ENCODE data around the gene BNC1.
"Not testable (repeated sequence)": the region's sequence is repeated elsewhere in the genome, so short reads cannot be mapped to it uniquely, and the experiment has no call there.

The BNC1 gene

GRCh38 chr15:83250781-83251180, 33.7 kb downstream of the BNC1 start:
- no peak for DNase-seq (ENCODE audit: low read depth in 2 of 3, low spot score in 2 of 3)

GRCh38 chr15:83249030-83249343, 35.5 kb downstream of the BNC1 start:
- DNase-seq (ENCODE audit: low read depth in 2 of 3, low spot score in 2 of 3) = no peak

GRCh38 chr15:83248151-83249029, 36.1 kb downstream of the BNC1 start:
- DNase-seq (ENCODE audit: low read depth in 2 of 3, low spot score in 2 of 3) = peak in 1 of 3 experiments; percentile 8

- DNase-seq (ENCODE audit: low read depth in 2 of 3, low spot score in 2 of 3) = no peak
Measured at GRCh38 chr15:83243634-83244033, 40.8 kb downstream of the BNC1 start.

GRCh38 chr15:83230242-83230641, 54.2 kb downstream of the BNC1 start:
- DNase-seq (ENCODE audit: low read depth in 2 of 3, low spot score in 2 of 3) = no peak

- DNase-seq (ENCODE audit: low read depth in 2 of 3, low spot score in 2 of 3) = no peak
Measured at GRCh38 chr15:83225449-83225848, 59.0 kb downstream of the BNC1 start.

GRCh38 chr15:83221781-83222180, 62.7 kb downstream of the BNC1 start:
- not testable (repeated sequence) for DNase-seq (ENCODE audit: low read depth in 2 of 3, low spot score in 2 of 3)

- no peak for DNase-seq (ENCODE audit: low read depth in 2 of 3, low spot score in 2 of 3)
Measured at GRCh38 chr15:83219026-83219425, 65.4 kb downstream of the BNC1 start.

- DNase-seq (ENCODE audit: low read depth in 2 of 3, low spot score in 2 of 3) = no peak
Measured at GRCh38 chr15:83215306-83215705, 69.2 kb downstream of the BNC1 start.

- no peak for DNase-seq (ENCODE audit: low read depth in 2 of 3, low spot score in 2 of 3)
Measured at GRCh38 chr15:83210619-83211018, 73.8 kb downstream of the BNC1 start.

GRCh38 chr15:83209333-83209732, 75.1 kb downstream of the BNC1 start:
- no peak for DNase-seq (ENCODE audit: low read depth in 2 of 3, low spot score in 2 of 3)

- DNase-seq (ENCODE audit: low read depth in 2 of 3, low spot score in 2 of 3) = no peak
Measured at GRCh38 chr15:83208367-83208661, 76.2 kb downstream of the BNC1 start.

- DNase-seq (ENCODE audit: low read depth in 2 of 3, low spot score in 2 of 3) = peak in 1 of 3 experiments; percentile 10
Measured at GRCh38 chr15:83207660-83208366, 76.7 kb downstream of the BNC1 start, which contains the start of gene HDGFL3. Gene HDGFL3, minus strand, starts transcription at chr15:83207823. Its CDS starts 409 bp downstream, at chr15:83207414.

GRCh38 chr15:83207009-83207659, 77.3 kb downstream of the BNC1 start:
- DNase-seq (ENCODE audit: low read depth in 2 of 3, low spot score in 2 of 3) = no peak

GRCh38 chr15:83206526-83207008, 77.9 kb downstream of the BNC1 start:
- DNase-seq (ENCODE audit: low read depth in 2 of 3, low spot score in 2 of 3) = no peak

Data from activated CD8-positive, alpha-beta memory T cell treated with anti-CD3 and anti-CD28 coated beads for 48 hours (primary cell).